ENCODE data around the gene SPATA7.
"Not testable (repeated sequence)": the region's sequence is repeated elsewhere in the genome, so short reads cannot be mapped to it uniquely, and the experiment has no call there.

SPATA7 gene, protein sequence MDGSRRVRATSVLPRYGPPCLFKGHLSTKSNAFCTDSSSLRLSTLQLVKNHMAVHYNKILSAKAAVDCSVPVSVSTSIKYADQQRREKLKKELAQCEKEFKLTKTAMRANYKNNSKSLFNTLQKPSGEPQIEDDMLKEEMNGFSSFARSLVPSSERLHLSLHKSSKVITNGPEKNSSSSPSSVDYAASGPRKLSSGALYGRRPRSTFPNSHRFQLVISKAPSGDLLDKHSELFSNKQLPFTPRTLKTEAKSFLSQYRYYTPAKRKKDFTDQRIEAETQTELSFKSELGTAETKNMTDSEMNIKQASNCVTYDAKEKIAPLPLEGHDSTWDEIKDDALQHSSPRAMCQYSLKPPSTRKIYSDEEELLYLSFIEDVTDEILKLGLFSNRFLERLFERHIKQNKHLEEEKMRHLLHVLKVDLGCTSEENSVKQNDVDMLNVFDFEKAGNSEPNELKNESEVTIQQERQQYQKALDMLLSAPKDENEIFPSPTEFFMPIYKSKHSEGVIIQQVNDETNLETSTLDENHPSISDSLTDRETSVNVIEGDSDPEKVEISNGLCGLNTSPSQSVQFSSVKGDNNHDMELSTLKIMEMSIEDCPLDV

DNA sequence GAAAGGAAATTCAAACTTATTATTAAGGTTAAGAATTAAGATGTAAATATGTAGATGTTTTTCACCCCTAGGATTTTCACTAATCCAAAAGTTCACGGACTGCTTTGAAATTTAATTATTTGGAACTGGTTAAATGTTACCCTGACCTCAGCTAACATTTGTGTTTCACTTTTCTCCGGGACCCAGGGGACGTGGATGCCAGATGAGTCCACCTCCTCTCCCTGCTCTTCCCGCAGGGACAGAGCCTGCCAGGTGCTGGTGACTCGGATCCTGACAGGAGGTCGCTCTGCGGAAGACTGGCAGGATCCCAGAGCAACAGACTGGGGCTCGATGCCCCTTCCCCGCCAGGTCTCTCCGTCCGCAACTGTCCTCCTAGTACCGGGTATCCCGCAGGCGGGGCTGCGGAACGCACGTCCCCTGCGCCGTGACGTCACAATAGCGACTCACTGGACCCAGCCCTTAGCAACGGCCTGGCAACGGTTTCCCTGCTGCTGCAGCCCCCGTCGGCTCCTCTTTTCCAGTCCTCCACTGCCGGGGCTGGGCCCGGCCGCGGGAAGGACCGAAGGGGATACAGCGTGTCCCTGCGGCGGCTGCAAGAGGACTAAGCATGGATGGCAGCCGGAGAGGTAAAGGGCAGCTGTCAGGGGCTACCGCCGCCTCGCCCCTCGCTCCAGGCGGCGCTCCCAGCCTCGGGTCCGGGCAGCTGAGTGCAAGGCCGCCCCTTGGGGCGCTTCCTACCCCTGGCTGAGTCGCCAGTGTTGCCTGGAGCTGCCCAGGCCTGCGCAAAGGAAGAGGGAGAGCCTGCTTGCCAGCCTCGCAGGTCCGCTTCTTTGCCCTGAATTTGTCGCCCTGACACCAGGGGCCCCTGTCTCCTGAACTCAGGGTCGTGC is at the start of gene SPATA7:
SPATA7 (plus strand) TSS at position 446 of the 890 bp plus-strand sequence; CDS start at position 608, 162 bp downstream.
- in situ Hi-C loops (cut with MboI; ENCODE audit: low sequenced_read_pairs) = no loop called here

DNA sequence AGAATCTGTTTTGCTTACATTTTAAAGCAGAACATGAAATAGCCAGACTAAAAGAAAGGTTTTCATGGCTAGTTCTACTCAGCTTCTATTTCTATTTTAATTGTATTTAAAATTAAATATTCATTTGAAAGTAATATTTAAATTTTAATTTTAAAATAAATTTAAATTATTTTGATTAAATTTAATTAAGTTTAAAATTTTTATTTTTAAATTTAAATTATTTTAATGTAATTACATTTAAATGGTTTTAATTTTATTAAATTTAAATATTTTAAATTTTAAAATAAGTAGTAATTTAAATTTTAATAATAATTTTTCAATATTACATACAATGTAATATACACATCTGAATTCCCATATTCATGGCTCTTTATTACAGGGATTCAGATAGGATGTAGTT is 45.1 kb upstream of the SPATA7 start:
- in situ Hi-C loops (cut with MboI; ENCODE audit: low sequenced_read_pairs) = no loop called here

DNA sequence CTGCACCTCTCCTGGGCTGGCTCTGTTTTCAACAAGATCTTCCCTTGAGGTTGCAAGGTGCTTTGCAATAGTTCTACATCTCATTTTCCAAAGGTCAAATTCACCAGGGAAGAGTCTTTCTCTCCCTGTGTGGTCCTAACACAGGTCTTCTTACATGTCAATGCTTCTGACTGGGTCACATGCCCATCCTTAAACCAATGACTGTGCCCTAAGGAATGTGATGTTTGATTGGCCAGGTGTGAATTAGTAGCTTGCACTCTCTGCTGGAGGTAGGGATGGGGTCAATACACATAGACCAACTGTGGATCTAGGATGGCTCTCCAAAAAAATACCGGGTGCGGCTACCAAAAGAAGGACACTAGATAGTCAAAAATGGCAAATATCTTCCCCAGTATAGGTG is 42.5 kb upstream of the SPATA7 start:
- in situ Hi-C loops (cut with MboI; ENCODE audit: low sequenced_read_pairs) = no loop called here

GRCh38 chr14:88346048-88346639 is 39.3 kb upstream of the SPATA7 start:
- in situ Hi-C loops (cut with MboI; ENCODE audit: low sequenced_read_pairs) = no loop called here

DNA sequence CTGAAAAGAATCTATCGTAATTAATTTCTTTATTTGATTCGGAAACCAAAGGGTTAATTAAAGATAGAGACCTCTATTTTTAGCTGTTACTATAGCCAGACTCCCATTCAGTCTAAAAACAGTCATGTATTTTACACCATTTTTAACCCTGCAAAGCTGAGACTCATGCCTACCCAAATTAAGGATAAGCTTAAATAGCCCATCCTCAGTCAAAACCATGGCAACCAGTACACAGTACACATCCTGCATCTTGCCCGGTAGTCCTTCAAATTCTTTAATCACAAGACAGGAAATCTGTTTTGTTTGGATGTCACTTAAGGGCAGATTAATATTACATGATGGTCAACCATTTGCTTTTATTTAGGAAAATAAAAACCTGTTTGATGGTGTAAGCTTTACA is 36.9 kb upstream of the SPATA7 start:
- in situ Hi-C loops (cut with MboI; ENCODE audit: low sequenced_read_pairs) = no loop called here

- in situ Hi-C loops (cut with MboI; ENCODE audit: low sequenced_read_pairs) = no loop called here
Observed at GRCh38 chr14:88351966-88352691, 33.3 kb upstream of the SPATA7 start.

GRCh38 chr14:88352698-88353097 is 32.8 kb upstream of the SPATA7 start:
- in situ Hi-C loops (cut with MboI; ENCODE audit: low sequenced_read_pairs) = no loop called here

- in situ Hi-C loops (cut with MboI; ENCODE audit: low sequenced_read_pairs) = no loop called here
Observed at GRCh38 chr14:88354358-88354757, 31.1 kb upstream of the SPATA7 start.

GRCh38 chr14:88359500-88359899 is 26.0 kb upstream of the SPATA7 start:
- in situ Hi-C loops (cut with MboI; ENCODE audit: low sequenced_read_pairs) = no loop called here

- in situ Hi-C loops (cut with MboI; ENCODE audit: low sequenced_read_pairs) = no loop called here
Observed at GRCh38 chr14:88363644-88364043, 21.8 kb upstream of the SPATA7 start.

- in situ Hi-C loops (cut with MboI; ENCODE audit: low sequenced_read_pairs) = no loop called here
Observed at GRCh38 chr14:88364710-88365413, 20.6 kb upstream of the SPATA7 start.

- in situ Hi-C loops (cut with MboI; ENCODE audit: low sequenced_read_pairs) = no loop called here
Observed at GRCh38 chr14:88369496-88369895, 16.0 kb upstream of the SPATA7 start.

- in situ Hi-C loops (cut with MboI; ENCODE audit: low sequenced_read_pairs) = no loop called here
Observed at GRCh38 chr14:88379706-88380343, 5.6 kb upstream of the SPATA7 start.

DNA sequence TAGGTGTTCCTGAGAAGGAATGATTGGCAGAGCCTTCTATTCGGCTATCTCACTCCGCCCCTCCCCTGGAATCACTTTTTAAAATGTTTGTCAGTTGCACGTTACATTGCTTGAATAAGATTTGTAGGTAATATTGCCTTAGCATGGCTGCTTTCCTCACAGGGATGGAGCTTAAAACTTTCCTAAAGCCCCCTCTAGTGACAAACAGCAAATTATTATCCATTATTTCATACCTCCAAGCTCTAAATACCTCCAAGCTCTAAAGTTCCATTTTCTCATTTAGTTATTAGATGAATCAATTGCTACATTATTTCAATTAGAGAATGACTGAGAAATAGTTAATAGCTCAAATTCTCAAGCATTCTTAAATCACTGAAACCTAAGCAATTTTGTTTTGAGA is 5.1 kb upstream of the SPATA7 start:
- in situ Hi-C loops (cut with MboI; ENCODE audit: low sequenced_read_pairs) = no loop called here

GRCh38 chr14:88381634-88382033 is 3.8 kb upstream of the SPATA7 start:
- in situ Hi-C loops (cut with MboI; ENCODE audit: low sequenced_read_pairs) = not testable (repeated sequence)

GRCh38 chr14:88384718-88385117 is 739 bp upstream of the SPATA7 start:
- in situ Hi-C loops (cut with MboI; ENCODE audit: low sequenced_read_pairs) = no loop called here

DNA sequence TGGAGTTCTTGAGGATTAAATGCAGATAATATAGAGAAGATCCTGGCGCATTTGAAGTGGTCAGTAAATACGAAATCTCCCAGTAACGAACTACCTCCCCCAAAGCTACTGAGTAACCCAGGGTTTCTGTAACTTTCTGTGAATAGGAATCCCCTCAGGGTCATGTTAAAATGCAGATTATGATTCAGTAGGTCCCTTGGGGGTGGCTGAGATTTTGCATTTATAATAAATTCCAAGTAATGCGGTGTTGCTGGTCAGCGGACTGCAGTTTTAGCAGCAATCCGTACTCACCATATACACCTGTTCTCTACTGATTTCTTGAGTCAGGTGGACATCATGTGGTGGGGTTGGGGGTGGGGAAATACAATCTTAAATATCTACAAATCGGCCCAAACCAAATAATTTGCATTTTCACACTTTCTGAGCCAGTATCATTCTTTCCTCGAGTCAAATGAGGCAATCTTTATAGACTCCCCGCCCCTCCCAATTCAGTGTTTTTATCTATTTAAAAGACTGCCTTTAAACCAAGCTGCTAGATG is 868 bp downstream of the SPATA7 start:
- in situ Hi-C loops (cut with MboI; ENCODE audit: low sequenced_read_pairs) = no loop called here

DNA sequence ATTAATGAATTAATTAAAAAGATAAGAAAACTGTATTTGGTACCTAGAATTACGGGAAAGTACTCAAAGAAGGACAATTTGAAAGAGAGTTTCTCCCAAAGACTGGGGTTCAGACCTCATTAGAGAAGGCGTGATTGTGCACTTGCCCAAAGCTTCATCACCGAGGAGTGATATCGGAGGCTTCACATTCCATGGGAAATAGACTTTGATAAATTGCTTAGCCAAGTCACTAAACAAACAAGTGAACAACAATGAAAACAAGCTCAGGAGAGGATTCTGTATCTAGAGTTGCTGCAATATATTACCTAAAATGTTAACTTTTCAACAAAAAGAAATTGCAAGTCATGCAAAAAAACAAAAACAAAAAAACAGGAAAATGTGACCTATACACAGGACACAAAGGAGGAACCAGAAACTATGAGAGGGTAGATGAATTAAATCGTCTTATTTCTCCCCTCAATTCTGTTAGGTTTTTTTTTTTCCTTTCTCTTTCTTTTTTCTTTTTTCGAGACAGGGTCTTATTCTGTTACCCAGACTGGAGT is 3.4 kb downstream of the SPATA7 start:
- in situ Hi-C loops (cut with MboI; ENCODE audit: low sequenced_read_pairs) = no loop called here

- in situ Hi-C loops (cut with MboI; ENCODE audit: low sequenced_read_pairs) = no loop called here
Observed at GRCh38 chr14:88392609-88393008, 7.2 kb downstream of the SPATA7 start.

All from HL-60/S4 treated with retinoic acid at 250 ng/mL for 4 days and 3 days (cell line).